NCI-H1417 treated with DMSO at 0.1 percent for 48 hours (cell line): Measurements from ENCODE around the gene PCYT2.

Experiments
- DNase-seq: peaks from one replicate; lab custom pipeline; 2025; lab: John Stamatoyannopoulos, UW

The PCYT2 gene

GRCh38 chr17:81912441-81913309 is 1.5 kb upstream of the PCYT2 start:
- no peak for DNase-seq

DNA sequence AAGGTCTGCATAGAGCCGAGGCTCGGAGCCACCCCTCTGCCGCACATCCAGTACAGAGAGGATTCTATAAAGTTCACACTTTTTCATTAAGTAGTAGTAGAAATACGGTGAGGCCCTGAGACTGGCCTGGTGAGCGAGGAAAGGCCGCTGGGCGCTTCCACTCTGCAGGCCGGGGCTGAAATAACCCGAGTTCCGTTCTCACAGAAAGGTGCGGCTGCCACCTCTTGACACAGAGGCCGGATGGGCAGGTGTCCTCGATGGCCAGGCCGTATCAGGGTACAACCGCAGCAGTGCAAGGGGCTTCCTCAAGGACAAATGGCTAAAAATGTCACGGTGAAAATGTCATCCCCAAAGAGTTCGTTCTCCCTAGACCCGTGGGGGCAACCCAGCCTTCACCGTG is 770 bp upstream of the PCYT2 start:
- no peak for DNase-seq

- no peak for DNase-seq
These were observed 341 bp downstream of the PCYT2 start for GRCh38 chr17:81910840-81911276.

DNA sequence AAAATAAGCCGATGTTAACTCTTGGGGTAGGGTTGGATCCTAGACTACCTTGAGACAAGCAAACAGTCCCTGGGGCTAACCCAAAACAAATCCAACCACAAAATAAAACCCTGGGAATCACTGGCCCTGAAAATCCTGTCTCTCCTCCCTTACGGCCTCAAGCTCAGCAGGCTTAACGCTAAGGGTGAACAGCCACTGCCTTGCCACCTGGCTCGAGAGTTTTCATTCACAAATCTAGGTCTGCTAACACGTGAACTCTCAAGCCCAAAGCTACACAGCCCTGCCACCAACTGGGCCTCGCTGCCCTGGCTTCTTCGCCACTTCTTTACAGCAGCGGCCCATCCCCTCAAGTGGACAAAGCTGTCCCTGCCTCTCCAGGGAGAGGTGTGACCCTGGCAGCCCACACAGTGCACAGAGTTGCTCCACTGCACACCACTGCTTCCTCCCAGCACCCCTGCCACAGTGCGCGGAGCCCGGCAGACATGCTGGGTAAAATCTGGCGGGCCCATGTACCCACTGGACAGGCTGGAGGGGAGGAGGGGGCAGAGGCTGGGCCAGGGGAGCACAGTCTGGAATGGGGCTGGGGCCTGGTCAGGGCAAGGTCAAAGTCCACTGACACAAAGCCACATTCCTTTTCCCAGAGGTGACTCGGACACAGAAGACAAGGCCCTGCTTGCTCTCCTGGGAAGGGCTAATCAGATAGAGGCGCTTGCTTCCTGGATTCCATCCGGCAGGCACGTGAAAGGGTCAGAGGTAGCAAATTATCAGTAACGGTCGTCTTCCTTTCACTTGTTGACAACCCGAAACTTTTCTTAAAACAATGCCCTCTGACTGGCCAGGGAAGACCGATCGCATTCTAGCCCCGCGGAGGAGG is 996 bp downstream of the PCYT2 start:
- DNase-seq: no peak

DNA sequence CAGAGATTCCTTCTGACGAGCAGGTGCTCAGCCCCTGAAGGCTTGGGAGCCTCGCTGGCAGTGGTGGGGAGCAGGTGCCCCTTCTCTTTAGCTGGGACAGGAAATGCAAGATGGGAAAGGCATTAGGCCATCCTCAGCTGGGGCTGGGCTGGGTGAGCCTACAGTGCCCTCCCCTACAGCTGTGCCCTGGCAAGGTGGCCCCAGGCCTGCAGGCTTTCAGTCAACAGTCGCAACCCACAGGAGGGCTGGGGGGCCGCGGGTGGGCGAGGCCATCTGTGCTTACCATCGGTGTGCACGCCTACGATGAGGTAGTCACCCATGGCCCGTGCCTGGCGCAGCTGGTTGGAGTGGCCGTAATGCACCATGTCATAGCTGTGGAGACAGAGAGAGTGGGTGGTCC is 2.0 kb downstream of the PCYT2 start:
- DNase-seq: no peak

DNA sequence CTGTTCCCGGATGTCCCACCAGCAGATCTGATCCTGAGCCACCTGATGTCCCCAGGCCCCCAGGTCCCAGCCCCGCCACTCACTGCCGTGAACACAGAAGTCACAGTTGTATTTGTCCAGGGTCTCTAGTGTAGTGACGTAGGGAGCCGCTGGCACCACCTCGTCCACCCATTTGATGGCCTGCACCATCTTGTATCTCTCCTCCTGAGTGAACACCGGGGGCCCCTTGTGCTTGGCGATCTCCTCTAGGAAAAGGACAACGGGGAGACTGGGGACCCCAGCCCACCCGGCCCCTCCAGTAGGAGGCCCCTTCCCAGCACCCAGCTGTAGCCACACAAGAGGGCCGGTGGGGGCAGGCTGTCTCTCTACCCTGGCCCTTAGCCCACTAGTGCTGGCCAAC is 2.4 kb downstream of the PCYT2 start:
- DNase-seq: no peak

- no peak for DNase-seq
These were observed 3.7 kb downstream of the PCYT2 start for GRCh38 chr17:81907219-81908145.

DNA sequence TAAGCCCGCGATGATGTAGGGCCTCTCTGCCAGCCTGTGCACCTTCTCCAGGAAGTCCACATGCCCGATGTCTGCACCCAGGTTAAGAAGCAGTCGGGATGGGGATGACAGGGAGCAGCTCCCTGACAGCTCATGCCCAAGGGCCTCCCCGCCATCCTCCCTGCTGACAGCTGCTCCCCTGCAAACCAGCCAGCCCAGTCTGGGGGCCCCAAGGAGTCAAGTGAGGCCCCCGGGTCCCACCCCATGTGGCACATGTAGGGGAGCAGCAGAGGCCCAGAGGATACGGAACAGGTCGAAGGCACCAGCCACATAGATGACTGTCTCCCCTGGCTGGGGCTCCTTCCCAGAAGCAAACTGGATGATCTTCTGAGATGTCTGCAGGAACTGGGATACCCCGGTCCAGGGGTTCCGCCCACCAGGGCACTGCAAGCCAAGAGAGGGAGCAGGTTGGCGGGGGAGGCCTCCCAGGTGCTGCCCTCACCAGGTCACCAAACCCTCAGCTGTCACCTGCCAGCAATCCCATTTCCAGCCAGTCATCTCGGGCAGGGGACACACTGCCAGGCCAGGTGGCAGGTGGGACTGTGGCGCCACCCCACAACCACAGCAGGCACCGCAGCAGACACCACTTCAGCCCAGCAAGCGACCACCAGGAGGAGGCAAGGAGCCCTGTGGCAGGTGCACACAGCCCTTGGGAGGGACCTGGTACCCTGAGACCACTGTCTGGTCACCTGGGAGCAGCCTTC is 4.6 kb downstream of the PCYT2 start:
- DNase-seq: no peak

- DNase-seq: no peak
These were observed 5.2 kb downstream of the PCYT2 start for GRCh38 chr17:81905993-81906392.

- DNase-seq: no peak
These were observed 5.7 kb downstream of the PCYT2 start for GRCh38 chr17:81905424-81905875.

- DNase-seq: no peak
These were observed 6.4 kb downstream of the PCYT2 start for GRCh38 chr17:81904600-81905423.

DNA sequence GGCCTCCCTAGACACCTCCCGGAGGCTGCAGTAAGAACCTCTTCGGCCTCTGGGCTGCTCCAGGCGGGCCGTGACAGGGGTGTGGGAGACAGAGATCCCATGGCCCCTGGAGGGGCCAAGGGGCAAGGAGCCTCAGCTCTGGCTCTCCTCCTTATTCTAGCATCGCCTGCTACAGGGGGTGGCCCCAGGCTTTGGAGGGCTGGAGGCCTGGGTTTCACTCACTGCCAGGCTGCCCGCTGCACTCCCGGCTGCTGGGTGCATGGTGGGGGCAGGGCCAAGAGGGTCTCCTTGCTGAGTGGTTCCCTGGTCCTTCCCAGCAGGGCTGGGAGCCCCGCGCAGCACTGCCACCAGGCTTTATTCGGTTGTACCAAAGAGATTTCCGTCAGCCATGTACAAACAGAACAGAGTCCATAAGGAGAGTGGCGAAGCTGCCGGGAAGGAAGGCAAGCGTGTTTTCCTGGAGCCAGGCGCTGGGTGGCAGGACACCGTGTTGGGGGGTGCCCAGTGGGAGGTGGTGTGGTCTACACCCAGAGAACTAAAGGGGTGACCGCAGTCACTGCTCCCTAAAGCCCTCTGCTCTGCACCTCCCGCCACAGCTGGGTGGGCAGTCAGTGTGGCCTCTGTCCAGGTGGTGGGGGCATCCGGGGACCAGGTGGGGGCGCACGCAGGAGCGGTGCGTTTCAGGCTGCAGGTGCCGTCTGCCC is 7.2 kb downstream of the PCYT2 start:
- no peak for DNase-seq

DNA sequence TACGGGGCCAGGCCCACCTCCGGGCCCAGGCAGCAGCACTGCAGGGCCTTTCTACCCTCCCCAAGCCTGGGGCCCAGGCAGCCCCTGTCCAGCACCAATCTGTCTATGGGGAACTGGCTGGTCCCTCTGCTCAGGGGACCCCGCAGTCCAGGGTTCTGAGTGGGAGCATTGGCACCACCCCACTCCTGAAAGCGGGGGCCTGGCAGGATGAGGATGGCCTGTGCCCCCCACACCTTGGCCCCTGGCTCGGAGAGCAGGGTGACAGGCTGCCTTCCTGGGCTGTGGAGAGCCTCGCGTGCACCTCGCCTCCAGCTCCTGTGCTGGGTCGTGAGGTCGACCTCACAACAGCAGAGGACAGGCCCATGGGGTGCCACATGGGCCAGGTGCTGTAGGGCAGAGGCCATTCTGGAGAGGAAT is 7.8 kb downstream of the PCYT2 start:
- no peak for DNase-seq

DNA sequence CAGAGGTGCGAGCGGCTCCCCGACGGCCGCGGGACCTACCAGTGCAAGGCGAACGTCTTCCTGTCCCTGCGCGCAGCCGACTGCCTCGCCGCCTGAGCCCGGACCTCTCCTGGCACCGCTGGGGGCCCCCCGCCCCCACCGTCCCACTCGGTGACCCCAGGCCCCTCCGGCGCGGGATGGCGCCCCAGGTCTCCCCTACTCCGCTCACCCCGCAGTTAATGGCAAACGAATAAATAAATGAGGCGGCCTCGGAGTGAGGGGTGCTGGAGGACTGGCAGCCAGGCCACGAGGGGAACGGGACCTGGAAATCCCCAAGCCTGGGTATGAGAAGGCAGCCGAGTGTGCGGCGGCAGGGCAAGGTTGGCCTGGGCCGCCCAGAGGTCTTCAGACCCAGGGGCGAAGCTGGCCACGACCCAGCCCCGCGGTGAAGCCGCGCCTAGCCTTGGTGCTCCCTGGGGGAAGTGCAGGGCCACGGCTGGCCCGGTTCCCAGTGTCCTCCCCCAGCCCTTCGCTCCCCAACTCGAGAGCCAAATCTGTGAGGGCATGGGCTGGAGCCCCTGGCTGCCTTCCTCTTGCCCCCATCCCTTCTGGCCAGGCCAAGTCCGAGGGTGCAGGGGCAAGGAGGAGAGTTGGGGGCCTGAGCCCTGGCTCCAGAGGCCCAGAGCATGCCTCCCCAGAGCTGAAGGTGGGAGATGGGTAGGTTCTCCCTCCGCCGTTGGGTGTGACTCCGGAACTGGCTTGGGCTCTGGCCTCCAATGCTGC is 8.4 kb downstream of the PCYT2 start:
- DNase-seq: no peak

- DNase-seq: no peak
These were observed 9.1 kb downstream of the PCYT2 start, which contains the start of gene NPB for GRCh38 chr17:81902023-81902652. TSS of gene NPB (plus strand) at chr17:81902238. CDS start at chr17:81902278, 40 bp downstream.

DNA sequence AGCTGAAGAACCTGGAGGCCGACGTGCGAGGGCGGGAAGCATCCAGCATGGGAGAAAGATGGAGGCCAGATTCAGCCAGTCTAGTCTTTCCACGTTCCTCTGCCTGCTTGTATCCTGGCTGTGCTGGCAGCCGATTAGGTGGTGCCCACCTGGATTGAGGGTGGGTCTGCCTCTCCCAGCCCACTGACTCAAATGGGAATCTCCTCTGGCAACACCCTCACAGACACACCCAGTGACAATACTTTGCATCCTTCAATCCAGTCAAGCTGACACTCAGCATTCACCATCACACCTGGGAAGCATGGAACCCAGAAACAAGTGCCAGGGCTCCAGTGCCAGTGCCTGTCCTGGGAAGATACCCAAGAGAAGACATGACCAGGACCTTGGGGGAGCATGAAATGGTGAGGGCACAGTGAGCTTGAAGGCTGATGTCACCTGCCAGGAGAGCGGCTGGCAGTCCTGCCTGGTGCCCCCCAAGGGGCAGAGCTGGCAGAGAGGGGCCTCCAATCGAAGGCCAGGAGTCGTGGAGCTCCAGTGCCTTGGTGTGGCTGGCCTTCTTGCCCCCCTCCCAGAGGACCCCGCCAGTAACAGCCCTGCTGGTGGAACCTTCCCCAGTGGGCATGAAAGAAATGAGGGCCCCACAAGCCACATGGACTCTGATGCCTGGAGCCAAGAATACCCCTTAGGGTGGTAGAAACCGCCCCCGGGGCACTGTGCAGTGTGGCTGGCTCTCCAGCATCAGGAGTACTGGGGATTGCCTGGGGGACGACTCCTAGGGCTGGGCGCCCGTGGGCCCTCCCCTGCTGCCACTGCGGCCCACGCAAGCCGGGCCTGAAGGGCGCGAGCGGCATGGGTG is 9.8 kb downstream of the PCYT2 start:
- no peak for DNase-seq

GRCh38 chr17:81900181-81900820 is 10.9 kb downstream of the PCYT2 start:
- no peak for DNase-seq
